ENCODE data around the gene WDPCP. TPM values are rescaled to one million over a fixed set of nuclear protein-coding genes. Genes with fewer than 3 reads are reported as not detected.
"Not testable (repeated sequence)": the region's sequence is repeated elsewhere in the genome, so short reads cannot be mapped to it uniquely, and the experiment has no call there.

The WDPCP gene
- 10 to 100 TPM in 3 of 4 donors, 1 to 10 TPM in 1; 7.8 to 23.7 (median 10.7) TPM for total RNA-seq

- Histone ChIP-seq H3K36me3 (peaks cover 0 to 5% (median 0%) of the 10 kb centered on the region in 4 donors), H3K27me3 (no peaks in the 10 kb centered on the region), H3K4me3 (peak within 1 kb of the TSS; percentile 75 to 92 (median 84)), H3K27ac (replicated peaks in 1 of 4) (peak within 1 kb of the TSS; percentile 84 to 93 (median 91)), H3K4me1 (peaks cover 15 to 57% (median 54%) of the 10 kb centered on the region in 4 donors), H3K9me3 (no peaks in the 10 kb centered on the region)
- WGBS: under 1% methylated on average over 28 of the region's 44 CpGs
- DNase-seq (ENCODE audit: extremely low spot score): peak; percentile 97
- no peak for TF ChIP-seq EP300 (IDR thresholded peaks at IDR 0.05)
- TF ChIP-seq POLR2A (IDR thresholded peaks at IDR 0.05; ENCODE audit: low read depth): peak; percentile 7
- TF ChIP-seq POLR2AphosphoS5 (IDR thresholded peaks at IDR 0.05): peak; percentile 95 to 98
- TF ChIP-seq, protein P1, sequence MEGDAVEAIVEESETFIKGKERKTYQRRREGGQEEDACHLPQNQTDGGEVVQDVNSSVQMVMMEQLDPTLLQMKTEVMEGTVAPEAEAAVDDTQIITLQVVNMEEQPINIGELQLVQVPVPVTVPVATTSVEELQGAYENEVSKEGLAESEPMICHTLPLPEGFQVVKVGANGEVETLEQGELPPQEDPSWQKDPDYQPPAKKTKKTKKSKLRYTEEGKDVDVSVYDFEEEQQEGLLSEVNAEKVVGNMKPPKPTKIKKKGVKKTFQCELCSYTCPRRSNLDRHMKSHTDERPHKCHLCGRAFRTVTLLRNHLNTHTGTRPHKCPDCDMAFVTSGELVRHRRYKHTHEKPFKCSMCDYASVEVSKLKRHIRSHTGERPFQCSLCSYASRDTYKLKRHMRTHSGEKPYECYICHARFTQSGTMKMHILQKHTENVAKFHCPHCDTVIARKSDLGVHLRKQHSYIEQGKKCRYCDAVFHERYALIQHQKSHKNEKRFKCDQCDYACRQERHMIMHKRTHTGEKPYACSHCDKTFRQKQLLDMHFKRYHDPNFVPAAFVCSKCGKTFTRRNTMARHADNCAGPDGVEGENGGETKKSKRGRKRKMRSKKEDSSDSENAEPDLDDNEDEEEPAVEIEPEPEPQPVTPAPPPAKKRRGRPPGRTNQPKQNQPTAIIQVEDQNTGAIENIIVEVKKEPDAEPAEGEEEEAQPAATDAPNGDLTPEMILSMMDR (IDR thresholded peaks at IDR 0.05): no peak
- intact Hi-C loops (cut with DNase I): loop anchor here (5.0 kb wide), 1 partner anchor 254 kb away; the partner anchor contains the start of gene UGP2
Observed at GRCh38 chr2:63588385-63589147, at the start of gene WDPCP, which contains the start of gene MDH1. Gene WDPCP, minus strand, starts transcription at chr2:63588477. Its CDS starts 206 bp downstream, at chr2:63588271. Gene MDH1, plus strand, starts transcription at chr2:63588963. Its CDS starts 81 bp downstream, at chr2:63589044.

GRCh38 chr2:63632382-63632781 is 44.1 kb upstream of the WDPCP start:
- H3K27ac ChIP-seq (replicated peaks in 1 of 4): no peak overlapping the region
- intact Hi-C loops (cut with DNase I): no loop called here
- no peak for TF ChIP-seq EP300 (IDR thresholded peaks at IDR 0.05)
- no peak for TF ChIP-seq POLR2A (IDR thresholded peaks at IDR 0.05; ENCODE audit: low read depth)
- TF ChIP-seq, protein P1 (IDR thresholded peaks at IDR 0.05): no peak
- no peak for TF ChIP-seq POLR2AphosphoS5 (IDR thresholded peaks at IDR 0.05)
- WGBS: 87% methylated on average over 2 of the region's 2 CpGs
- H3K4me3 ChIP-seq: no peak overlapping the region
- no peaks in the 10 kb centered on the region for H3K4me1 ChIP-seq
- no peaks in the 10 kb centered on the region for H3K36me3 ChIP-seq
- H3K27me3 ChIP-seq: no peaks in the 10 kb centered on the region
- peaks cover 0 to 49% (median 37%) of the 10 kb centered on the region in 4 donors for H3K9me3 ChIP-seq
- no peak for DNase-seq (ENCODE audit: extremely low spot score)

- no peak overlapping the region for H3K27ac ChIP-seq (replicated peaks in 1 of 4)
- H3K9me3 ChIP-seq: peaks cover 0 to 44% (median 36%) of the 10 kb centered on the region in 4 donors
- intact Hi-C loops (cut with DNase I): no loop called here
- TF ChIP-seq, protein P1 (IDR thresholded peaks at IDR 0.05): no peak
- TF ChIP-seq EP300 (IDR thresholded peaks at IDR 0.05) (no peak), POLR2A (IDR thresholded peaks at IDR 0.05; ENCODE audit: low read depth) (no peak), POLR2AphosphoS5 (IDR thresholded peaks at IDR 0.05) (no peak)
- DNase-seq (ENCODE audit: extremely low spot score): no peak
- no peaks in the 10 kb centered on the region for H3K4me1 ChIP-seq
- WGBS: 50% methylated on average over 1 of the region's 1 CpG
- H3K36me3 ChIP-seq: no peaks in the 10 kb centered on the region
- no peaks in the 10 kb centered on the region for H3K27me3 ChIP-seq
- H3K4me3 ChIP-seq: no peak overlapping the region
Observed at GRCh38 chr2:63631501-63631900, 43.2 kb upstream of the WDPCP start.

DNA sequence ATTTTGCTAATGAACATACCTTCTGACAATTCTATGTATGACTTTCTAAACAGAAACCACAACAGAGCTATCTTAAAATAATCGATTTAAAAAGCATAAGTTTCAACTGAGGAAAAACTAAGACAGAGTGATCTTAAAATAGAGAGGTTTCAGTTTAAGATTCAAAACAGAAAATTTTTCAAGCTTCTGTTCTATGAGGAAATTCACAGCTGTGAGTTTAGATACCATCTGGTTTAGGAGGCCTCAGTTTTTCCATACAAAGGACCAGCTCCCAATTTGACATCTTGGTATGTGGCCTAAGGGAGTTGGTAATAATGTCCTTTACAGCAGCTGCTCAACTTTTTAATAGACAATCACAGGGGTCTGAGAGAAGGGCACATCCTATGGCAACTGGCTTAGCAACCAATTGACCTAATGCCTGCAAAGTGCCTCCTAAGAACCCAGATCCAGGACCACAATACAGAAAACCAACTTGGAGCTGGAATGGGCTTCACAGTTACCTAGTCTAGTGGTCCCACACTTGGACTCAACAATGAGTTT is 40.2 kb upstream of the WDPCP start:
- Histone ChIP-seq H3K4me1 (no peaks in the 10 kb centered on the region), H3K36me3 (no peaks in the 10 kb centered on the region), H3K27me3 (no peaks in the 10 kb centered on the region), H3K4me3 (no peak overlapping the region), H3K9me3 (peaks cover 0 to 23% (median 17%) of the 10 kb centered on the region in 4 donors), H3K27ac (replicated peaks in 1 of 4) (no peak overlapping the region)
- WGBS: 98% methylated on average over 1 of the region's 1 CpG
- no peak for TF ChIP-seq POLR2AphosphoS5 (IDR thresholded peaks at IDR 0.05)
- no peak for TF ChIP-seq EP300 (IDR thresholded peaks at IDR 0.05)
- intact Hi-C loops (cut with DNase I): no loop called here
- no peak for DNase-seq (ENCODE audit: extremely low spot score)

DNA sequence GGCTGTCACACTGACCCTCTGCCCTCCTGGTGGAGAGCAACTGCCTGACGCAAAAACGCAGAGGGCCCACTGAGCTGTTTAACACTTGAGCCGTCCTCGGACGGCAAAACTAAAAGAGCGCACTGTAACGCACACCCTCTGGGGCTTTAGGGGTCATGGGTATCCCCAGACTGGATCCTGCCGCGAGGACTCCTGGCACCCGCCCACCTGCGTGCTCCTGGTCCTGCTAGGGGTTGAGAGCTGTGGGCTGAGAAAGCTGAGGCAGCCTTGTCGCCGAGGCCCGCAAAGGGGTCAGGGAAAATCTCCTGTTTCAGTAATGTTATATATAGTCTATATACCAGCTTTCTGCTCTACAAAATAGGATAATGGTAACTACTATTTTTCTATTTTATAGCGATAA is 39.6 kb upstream of the WDPCP start:
- Histone ChIP-seq H3K4me3 (no peak overlapping the region), H3K4me1 (no peaks in the 10 kb centered on the region), H3K9me3 (peaks cover 0 to 21% (median 14%) of the 10 kb centered on the region in 4 donors), H3K27ac (replicated peaks in 1 of 4) (no peak overlapping the region), H3K27me3 (no peaks in the 10 kb centered on the region), H3K36me3 (no peaks in the 10 kb centered on the region)
- over 99% methylated on average over 15 of the region's 15 CpGs for WGBS
- intact Hi-C loops (cut with DNase I): no loop called here
- no peak for DNase-seq (ENCODE audit: extremely low spot score)
- TF ChIP-seq POLR2AphosphoS5 (IDR thresholded peaks at IDR 0.05) (no peak), EP300 (IDR thresholded peaks at IDR 0.05) (no peak), POLR2A (IDR thresholded peaks at IDR 0.05; ENCODE audit: low read depth) (no peak)
- TF ChIP-seq, protein P1 (IDR thresholded peaks at IDR 0.05): no peak

- WGBS: 80% methylated on average over 2 of the region's 2 CpGs
- H3K36me3 ChIP-seq; H3K9me3 ChIP-seq; H3K4me3 ChIP-seq; intact Hi-C loops (cut with DNase I); H3K27ac ChIP-seq (replicated peaks in 1 of 4); H3K4me1 ChIP-seq; DNase-seq (ENCODE audit: extremely low spot score): not testable (repeated sequence)
- peaks cover 0 to 13% (median 0%) of the 10 kb centered on the region in 4 donors for H3K27me3 ChIP-seq
Observed at GRCh38 chr2:63623763-63624162, 35.5 kb upstream of the WDPCP start.

All from esophagus muscularis mucosa (tissue), 4 donors.